GM12878 (cell line): Measurements from ENCODE around the gene DLX6. TPM values are rescaled to one million over a fixed set of nuclear protein-coding genes. Genes with fewer than 3 reads are reported as not detected.

Experiments used
- ATAC-seq: fragments of 200-7000 bp; cut with Tn5 transposase; 3 replicates; pipeline ENCODE4 v1.9.1; 2020; ENCODE audit warnings: mild to moderate bottlenecking, moderate library complexity
- BruUV-seq: library from RNA; stranded (reverse); fragments of 400-500 nt; replicated peaks from 2 replicates; lab custom pipeline; 2021; lab: Mats Ljungman, UMichigan
- CTCF ChIA-PET: fragments of 300-600 bp; sonication (Branson Sonifier 250); formaldehyde crosslinking; extraction: SDS; loops from one replicate; lab custom pipeline; 2021; ENCODE audit warnings: inconsistent platforms; lab: Yijun Ruan, JAX
- POLR2A ChIA-PET: fragments of 350-600 bp; formaldehyde crosslinking; extraction: SDS; loops from one replicate; lab custom pipeline; 2021; ENCODE audit warnings: inconsistent platforms; lab: Charles Lee
- RAD21 ChIA-PET: fragments of 300-600 bp; sonication (Branson Sonifier 250); formaldehyde crosslinking; loops from one replicate; lab custom pipeline; 2023; ENCODE audit warnings: antibody characterized with exemption; ENCODE audit not compliant: unreplicated experiment; lab: Charles Lee
- SMC1A ChIA-PET: fragments of 300-600 bp; sonication (Branson Sonifier 250); formaldehyde crosslinking; loops from one replicate; lab custom pipeline; 2023; ENCODE audit not compliant: unreplicated experiment, uncharacterized antibody; lab: Charles Lee
- DNase-seq: peaks from one replicate; pipeline ENCODE4 v3.0.0-alpha.2; 2011; ENCODE audit warnings: low read depth, low spot score
- FAIRE-seq: peaks from 3 replicates; lab custom pipeline; 2011; peaks lifted over from hg19 to GRCh38; lab: Jason Lieb, UNC
- H2AFZ ChIP-seq: 2 replicates; pipeline ENCODE4 v1.6.0; 2011; ENCODE audit warnings: low read depth, low read length, control low read depth; ENCODE audit not compliant: control insufficient read depth
- H3K27ac ChIP-seq: 2 replicates; pipeline ENCODE4 v1.5.1; 2011; ENCODE audit warnings: control low read depth; ENCODE audit not compliant: control insufficient read depth, insufficient read depth
- H3K27me3 ChIP-seq, 2 experiments: replicated peaks in 1 of 2; 2 replicates each; pipeline versions ENCODE4 v1.6.0 to v1.6.1; 2011; ENCODE audit warnings: low read length in 1 of 2; ENCODE audit not compliant: control insufficient read depth in 2 of 2, insufficient read depth in 2 of 2
- H3K36me3 ChIP-seq, 2 experiments: 2 replicates each; pipeline ENCODE4 v1.5.1; 2011; ENCODE audit warnings: low read length in 1 of 2; ENCODE audit not compliant: control insufficient read depth in 2 of 2, insufficient read depth in 2 of 2
- H3K4me1 ChIP-seq: 2 replicates; pipeline ENCODE4 v1.6.1; 2011; ENCODE audit warnings: mild to moderate bottlenecking, low read length, moderate library complexity, mixed read lengths; ENCODE audit not compliant: control insufficient read depth, insufficient read depth
- H3K4me2 ChIP-seq: 2 replicates; pipeline ENCODE4 v1.6.0; 2011; ENCODE audit warnings: control low read depth; ENCODE audit not compliant: control insufficient read depth, insufficient read depth
- H3K4me3 ChIP-seq: fragments of 200-600 bp; sonication (generic); 2 replicates; pipeline ENCODE4 v1.5.1; 2016
- H3K79me2 ChIP-seq: 2 replicates; pipeline ENCODE4 v1.6.0; 2011; ENCODE audit warnings: low read length; ENCODE audit not compliant: control insufficient read depth, insufficient read depth
- H3K9ac ChIP-seq: 2 replicates; pipeline ENCODE4 v1.8.0; 2011; ENCODE audit warnings: low read length, control low read depth, mixed read lengths; ENCODE audit not compliant: control insufficient read depth, insufficient read depth
- H3K9me3 ChIP-seq: replicated peaks from 3 replicates; pipeline ENCODE4 v1.5.1; 2011; ENCODE audit warnings: mild to moderate bottlenecking, low read length; ENCODE audit not compliant: control insufficient read depth, insufficient read depth
- H4K20me1 ChIP-seq: 2 replicates; pipeline ENCODE4 v1.6.0; 2011; ENCODE audit not compliant: control insufficient read depth, insufficient read depth
- CBX3 ChIP-seq: fragments of 200-600 bp; sonication (generic); IDR thresholded peaks from 2 replicates; pipeline ENCODE4 v1.6.1; 2016; ENCODE audit warnings: low read depth, borderline replicate concordance
- FOS ChIP-seq: IDR thresholded peaks from 3 replicates; pipeline ENCODE4 v1.6.1; 2011; ENCODE audit warnings: borderline replicate concordance; ENCODE audit not compliant: insufficient read length; ENCODE audit errors: extremely low read depth
- FOXK2 ChIP-seq: fragments of 450-650 bp; IDR thresholded peaks from 2 replicates; pipeline ENCODE4 v1.6.1; 2017; ENCODE audit warnings: mild to moderate bottlenecking, moderate library complexity
- MLLT1 ChIP-seq: fragments of 450-650 bp; IDR thresholded peaks from 2 replicates; pipeline ENCODE4 v1.6.1; 2016; ENCODE audit warnings: mild to moderate bottlenecking
- MTA2 ChIP-seq: fragments of 450-650 bp; IDR thresholded peaks from 2 replicates; pipeline ENCODE4 v1.6.1; 2016; ENCODE audit warnings: low read depth, mild to moderate bottlenecking, moderate library complexity
- MXI1 ChIP-seq: fragments of 150-350 bp; IDR thresholded peaks from 2 replicates; pipeline ENCODE4 v1.6.1; 2011; ENCODE audit warnings: low read depth, mild to moderate bottlenecking, inconsistent platforms, low read length, improper control_type of control experiment
- NBN ChIP-seq: fragments of 450-650 bp; IDR thresholded peaks from 2 replicates; pipeline ENCODE4 v1.6.1; 2016
- POLR2AphosphoS2 ChIP-seq: IDR thresholded peaks from 2 replicates; pipeline ENCODE4 v1.6.1; 2011; ENCODE audit warnings: low read depth, mild to moderate bottlenecking, low read length, improper control_type of control experiment, moderate library complexity
- SIX5 ChIP-seq: IDR thresholded peaks from 2 replicates; pipeline ENCODE4 v1.6.1; 2011; ENCODE audit warnings: mild to moderate bottlenecking, low read depth, low read length, moderate library complexity; ENCODE audit not compliant: severe bottlenecking
- SRF ChIP-seq, 2 experiments: IDR thresholded peaks; 2 replicates each; pipeline ENCODE4 v1.6.1; 2011; ENCODE audit warnings: low read depth in 2 of 2, low read length in 2 of 2, mild to moderate bottlenecking in 1 of 2, moderate library complexity in 1 of 2
- TARDBP ChIP-seq: IDR thresholded peaks from 2 replicates; pipeline ENCODE4 v1.6.1; 2016; ENCODE audit warnings: borderline replicate concordance
- YY1 ChIP-seq: IDR thresholded peaks from 2 replicates; pipeline ENCODE4 v1.6.1; 2011; ENCODE audit warnings: low read depth, mild to moderate bottlenecking, low read length
- WGBS: methylation state at CpG from one replicate; pipeline ENCODE4 v1.1.6; 2016; ENCODE audit warnings: low lambda C conversion rate; ENCODE audit not compliant: insufficient replicate concordance, insufficient coverage; ENCODE audit errors: missing lambda C conversion rate; 5-methylcytosine and 5-hydroxymethylcytosine counted together
- in situ Hi-C: fragments of 300-500 bp; cut with MboI; formaldehyde crosslinking; loops from 9 replicates; pipeline ENCODE4 v1.14.3; 2018; ENCODE audit warnings: mixed read lengths
- intact Hi-C: fragments of 100-400 bp; cut with micrococcal nuclease; formaldehyde crosslinking; loops from one replicate; pipeline ENCODE4 v1.14.2; 2022; ENCODE audit not compliant: unreplicated experiment
- polyA plus RNA-seq, 11 experiments: library from polyadenylated mRNA; depleted of rRNA in 4 of 11; unstranded in 6 of 11; stranded (reverse) in 5 of 11; fragments of >200 nt; fragmentation: Nextera tagmentation in 4 of 11; fragmentation: Illumina TruSeq in 1 of 11; extraction: Ambion mirVana in 4 of 11; extraction: Trizol in 1 of 11; gene quantifications; 1 replicate in 1 of 11; 2 replicates in 10 of 11; pipeline versions ENCODE4 v1.2.1 to v1.2.3, GENCODE V29; 2011 to 2016; ENCODE audit warnings: inconsistent platforms in 2 of 11, missing spikeins in 2 of 11, low read depth in 1 of 11
- total RNA-seq, 4 experiments: library from RNA; depleted of rRNA in 3 of 4; stranded (reverse); fragments of >200 nt in 3 of 4; fragmentation: Illumina TruSeq in 1 of 4; extraction: Trizol in 1 of 4; gene quantifications; 2 replicates each; pipeline versions ENCODE4 v1.2.1 to v1.2.3, GENCODE V29; 2013 to 2021
- TF ChIP-seq, protein P1 (sequence below): fragments of 450-650 bp; IDR thresholded peaks from 2 replicates; pipeline ENCODE4 v1.6.1; 2017; ENCODE audit warnings: mild to moderate bottlenecking, moderate library complexity

Gene DLX6
- total and polyA plus RNA-seq, 10 of the 15 experiments (the other 5 are each of a cell fraction or from before 2014, with no cell fraction given), result not detected

GRCh38 chr7:97003262-97004246 is 1.8 kb upstream of the DLX6 start:
- SMC1A ChIA-PET, result interaction anchor here (0.6 kb wide), 1 partner anchor 1270 kb away, joined by 3 read pairs; no protein-coding TSS in a partner anchor
- WGBS, result 51% methylated on average over 49 of the region's 49 CpGs
- Histone ChIP-seq H2AFZ (no peak overlapping the region), H3K36me3 (no peaks in the 10 kb centered on the region), H3K4me3 (no peak overlapping the region), H3K9ac (no peak overlapping the region), H3K4me1 (no peaks in the 10 kb centered on the region), H3K27me3 (peaks cover 8 to 21% of the 10 kb centered on the region in 2 experiments), H3K79me2 (no peaks in the 10 kb centered on the region), H4K20me1 (no peaks in the 10 kb centered on the region), H3K4me2 (no peak overlapping the region), H3K9me3 (peaks cover 2% of the 10 kb centered on the region; the same call in 2 of the 3 replicates), H3K27ac (no peak overlapping the region)
- ATAC-seq (no peak), DNase-seq (no peak), FAIRE-seq (no peak)
- POLR2A ChIA-PET, result no interaction called here
- TF ChIP-seq NBN, result no peak
- no peak for TF ChIP-seq MTA2
- TF ChIP-seq YY1, result no peak
- TF ChIP-seq TARDBP, result no peak
- no peak for TF ChIP-seq CBX3
- TF ChIP-seq FOXK2, result no peak
- no peak for TF ChIP-seq MLLT1
- TF ChIP-seq SIX5, result no peak
- no peak for TF ChIP-seq FOS
- TF ChIP-seq MXI1, result no peak
- TF ChIP-seq, protein P1, sequence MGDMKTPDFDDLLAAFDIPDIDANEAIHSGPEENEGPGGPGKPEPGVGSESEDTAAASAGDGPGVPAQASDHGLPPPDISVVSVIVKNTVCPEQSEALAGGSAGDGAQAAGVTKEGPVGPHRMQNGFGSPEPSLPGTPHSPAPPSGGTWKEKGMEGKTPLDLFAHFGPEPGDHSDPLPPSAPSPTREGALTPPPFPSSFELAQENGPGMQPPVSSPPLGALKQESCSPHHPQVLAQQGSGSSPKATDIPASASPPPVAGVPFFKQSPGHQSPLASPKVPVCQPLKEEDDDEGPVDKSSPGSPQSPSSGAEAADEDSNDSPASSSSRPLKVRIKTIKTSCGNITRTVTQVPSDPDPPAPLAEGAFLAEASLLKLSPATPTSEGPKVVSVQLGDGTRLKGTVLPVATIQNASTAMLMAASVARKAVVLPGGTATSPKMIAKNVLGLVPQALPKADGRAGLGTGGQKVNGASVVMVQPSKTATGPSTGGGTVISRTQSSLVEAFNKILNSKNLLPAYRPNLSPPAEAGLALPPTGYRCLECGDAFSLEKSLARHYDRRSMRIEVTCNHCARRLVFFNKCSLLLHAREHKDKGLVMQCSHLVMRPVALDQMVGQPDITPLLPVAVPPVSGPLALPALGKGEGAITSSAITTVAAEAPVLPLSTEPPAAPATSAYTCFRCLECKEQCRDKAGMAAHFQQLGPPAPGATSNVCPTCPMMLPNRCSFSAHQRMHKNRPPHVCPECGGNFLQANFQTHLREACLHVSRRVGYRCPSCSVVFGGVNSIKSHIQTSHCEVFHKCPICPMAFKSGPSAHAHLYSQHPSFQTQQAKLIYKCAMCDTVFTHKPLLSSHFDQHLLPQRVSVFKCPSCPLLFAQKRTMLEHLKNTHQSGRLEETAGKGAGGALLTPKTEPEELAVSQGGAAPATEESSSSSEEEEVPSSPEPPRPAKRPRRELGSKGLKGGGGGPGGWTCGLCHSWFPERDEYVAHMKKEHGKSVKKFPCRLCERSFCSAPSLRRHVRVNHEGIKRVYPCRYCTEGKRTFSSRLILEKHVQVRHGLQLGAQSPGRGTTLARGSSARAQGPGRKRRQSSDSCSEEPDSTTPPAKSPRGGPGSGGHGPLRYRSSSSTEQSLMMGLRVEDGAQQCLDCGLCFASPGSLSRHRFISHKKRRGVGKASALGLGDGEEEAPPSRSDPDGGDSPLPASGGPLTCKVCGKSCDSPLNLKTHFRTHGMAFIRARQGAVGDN, result no peak
- no peak for TF ChIP-seq SRF (IDR thresholded peaks at IDR 0.05; ENCODE audit: low read depth in 2 of 2, low read length in 2 of 2)
- TF ChIP-seq POLR2AphosphoS2, result no peak
- BruUV-seq, result no TSS peak
- in situ Hi-C loops, result no loop called here
- CTCF ChIA-PET, result interaction anchor here (0.6 kb wide), 1 partner anchor 400 kb away, joined by 3 read pairs; no protein-coding TSS in a partner anchor
- intact Hi-C loops, result no loop called here
- RAD21 ChIA-PET, result no interaction called here
